GM08714 (cell line): ENCODE results near the gene SLC27A3.

Source experiments
- H3K4me3 ChIP-seq: fragments of 200-500 bp; sonication (Bioruptor generic); 2 replicates; pipeline ENCODE4 v1.5.1; 2014; ENCODE audit warnings: mild to moderate bottlenecking, low read length, inconsistent platforms
- ZNF274 ChIP-seq: IDR thresholded peaks from 2 replicates; pipeline ENCODE4 v1.6.1; 2012; ENCODE audit warnings: mild to moderate bottlenecking, low read depth, low read length

SLC27A3 gene

DNA sequence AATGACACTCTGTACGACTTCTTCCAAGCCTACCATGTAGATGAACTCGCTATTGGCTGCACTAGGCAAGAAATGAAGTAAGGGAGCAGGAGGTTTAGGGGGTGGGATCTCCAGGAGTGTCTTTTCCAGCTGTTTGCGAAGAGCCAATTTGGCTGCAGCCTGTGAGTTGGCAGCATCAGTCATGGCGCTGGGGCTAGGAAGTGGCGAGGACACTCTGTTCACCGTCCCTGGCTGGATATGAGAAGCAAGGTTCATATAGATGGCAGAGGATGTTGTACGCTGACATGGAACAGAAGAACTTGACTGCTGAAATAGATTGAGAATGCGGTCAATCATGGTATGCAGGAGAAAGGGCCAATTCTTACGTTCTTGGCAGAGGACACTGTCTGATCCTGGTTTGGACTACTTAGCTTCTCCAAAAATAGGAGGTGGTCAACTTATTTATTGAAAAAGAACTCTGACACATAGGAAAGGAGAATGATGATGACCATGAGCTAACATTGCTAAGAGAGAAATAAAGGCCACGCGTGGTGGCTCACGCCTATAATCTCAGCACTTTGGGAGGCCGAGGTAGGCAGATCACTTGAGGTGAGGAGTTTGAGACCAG is 41.2 kb downstream of the SLC27A3 start:
- no peak overlapping the region for H3K4me3 ChIP-seq
- TF ChIP-seq ZNF274 = no peak

DNA sequence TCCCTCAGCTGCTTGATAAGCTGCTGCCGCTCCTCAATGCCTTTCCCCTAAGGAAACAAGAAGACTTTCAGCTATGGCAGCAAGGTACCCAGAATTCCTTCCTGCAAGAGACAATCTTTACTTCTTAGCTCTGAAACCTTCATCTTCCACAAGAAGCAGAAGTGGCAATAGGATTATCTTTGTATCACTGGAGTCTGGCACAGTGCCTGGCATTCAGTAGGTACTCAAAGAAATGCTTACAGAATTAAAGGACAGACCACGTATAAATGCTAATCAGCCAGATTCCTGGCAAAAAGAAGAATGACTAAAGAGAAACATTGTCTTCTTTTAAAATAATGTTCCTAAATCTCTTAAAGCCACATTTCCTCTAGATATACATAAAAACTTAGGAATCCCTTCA is 43.7 kb downstream of the SLC27A3 start:
- TF ChIP-seq ZNF274 = no peak
- no peak overlapping the region for H3K4me3 ChIP-seq

DNA sequence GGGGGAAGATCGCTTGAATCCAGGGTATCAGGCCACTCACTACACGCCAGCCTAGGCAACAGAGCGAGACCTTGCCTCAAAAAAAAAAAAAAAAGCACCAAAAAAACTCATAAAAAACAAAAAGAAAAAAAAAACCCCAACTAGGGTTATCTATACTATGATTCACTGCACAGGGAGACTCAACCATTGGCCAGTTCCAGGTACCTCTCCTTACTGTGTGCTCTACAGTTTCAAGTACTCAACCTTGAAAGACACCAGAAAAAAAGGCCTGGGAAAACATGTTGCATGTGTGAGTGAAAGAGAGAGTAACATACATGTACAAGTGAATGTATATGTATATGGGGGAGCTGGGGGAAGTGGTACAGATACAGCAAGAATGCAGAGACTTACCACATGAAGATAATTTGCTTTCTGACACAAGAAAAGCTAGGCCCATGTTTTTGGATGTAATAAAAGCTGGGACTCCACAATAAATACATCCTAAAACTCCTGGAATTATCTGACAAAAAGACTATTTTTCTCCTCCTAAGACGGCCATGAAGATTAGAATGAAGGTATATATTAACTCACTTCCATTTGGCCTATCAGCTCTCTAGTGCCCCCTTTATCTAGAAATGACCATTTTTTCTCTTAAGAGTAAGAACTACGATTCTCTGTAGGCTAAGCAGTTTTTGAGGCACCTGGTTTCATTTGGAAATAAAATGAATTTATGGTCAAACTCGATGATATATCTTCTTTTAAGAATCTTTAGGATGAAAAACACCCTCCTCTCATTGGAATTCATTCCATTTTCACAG is 52.2 kb downstream of the SLC27A3 start:
- H3K4me3 ChIP-seq = no peak overlapping the region
- TF ChIP-seq ZNF274 = no peak
